ENCODE results near the gene AGBL5. TPM values are rescaled to one million over a fixed set of nuclear protein-coding genes. Genes with fewer than 3 reads are reported as not detected.
A peak's percentile ranks its signal among the peaks of the same experiment; 100 is the strongest.

AGBL5 gene
- total and polyA plus RNA-seq, 2 of the 13 experiments (the other 11 are each of a cell fraction or from before 2014, with no cell fraction given), result 55.9 to 73.3 TPM

GRCh38 chr2:27086090-27086723 is 34.7 kb downstream of the AGBL5 start (continued):
- TF ChIP-seq TRIM22 (IDR thresholded peaks at IDR 0.05), result no peak
- peak; percentile 20; the same call in 1 of the 2 replicates for TF ChIP-seq HMG20A (CRISPR knock-in tag; IDR thresholded peaks at IDR 0.05; ENCODE audit: borderline replicate concordance)
- TF ChIP-seq ZNF124 (CRISPR knock-in tag; IDR thresholded peaks at IDR 0.05), result peak; percentile 81; the same call in 1 of the 2 replicates
- TF ChIP-seq ZNF556 (CRISPR knock-in tag; IDR thresholded peaks at IDR 0.05; ENCODE audit: borderline replicate concordance), result peak; percentile 69; the same call in 1 of the 2 replicates
- TF ChIP-seq MTERF4 (CRISPR knock-in tag; IDR thresholded peaks at IDR 0.05), result peak; percentile 98
- no peak for TF ChIP-seq ZNF549 (CRISPR knock-in tag; IDR thresholded peaks at IDR 0.05)
- TF ChIP-seq ISX (CRISPR knock-in tag; conservative IDR thresholded peaks at IDR 0.05), result peak; percentile 19; the same call in 1 of the 2 replicates
- TF ChIP-seq HNRNPH1 (optimal IDR thresholded peaks at IDR 0.05; ENCODE audit: low read depth, low read length), result no peak
- TF ChIP-seq PHF5A (CRISPR knock-in tag; IDR thresholded peaks at IDR 0.05; ENCODE audit: low read depth, unreplicated experiment), result peak; percentile 82
- TF ChIP-seq ZC3H4 (CRISPR knock-in tag; IDR thresholded peaks at IDR 0.05; ENCODE audit: borderline replicate concordance), result no peak
- no peak for TF ChIP-seq ZFX (CRISPR knock-in tag; IDR thresholded peaks at IDR 0.05; ENCODE audit: low read depth)
- peak; percentile 78 for TF ChIP-seq ZGPAT (CRISPR knock-in tag; IDR thresholded peaks at IDR 0.05)
- TF ChIP-seq CAMTA2 (CRISPR knock-in tag; IDR thresholded peaks at IDR 0.05; ENCODE audit: borderline replicate concordance), result peak; percentile 28; the same call in 1 of the 2 replicates
- TF ChIP-seq ZNF180 (CRISPR knock-in tag; IDR thresholded peaks at IDR 0.05; ENCODE audit: borderline replicate concordance, low read depth), result no peak
- TF ChIP-seq ZNF383 (CRISPR knock-in tag; IDR thresholded peaks at IDR 0.05; ENCODE audit: borderline replicate concordance), result no peak
- peak; percentile 91 for TF ChIP-seq ZNF331 (CRISPR knock-in tag; IDR thresholded peaks at IDR 0.05)
- no peak for TF ChIP-seq NCOR1 (IDR thresholded peaks at IDR 0.05; ENCODE audit: borderline replicate concordance, low read length)
- TF ChIP-seq CBX2 (IDR thresholded peaks at IDR 0.05; ENCODE audit: low read depth, low read length), result no peak
- 0 out of 2 replicates have a peak, but pooled peaks have one; percentile 13 for TF ChIP-seq CBX2 (CRISPR knock-in tag; IDR thresholded peaks at IDR 0.05; ENCODE audit: low read depth)
- TF ChIP-seq ATRX (CRISPR knock-in tag; IDR thresholded peaks at IDR 0.05; ENCODE audit: borderline replicate concordance), result no peak
- TF ChIP-seq HNRNPLL (IDR thresholded peaks at IDR 0.05; ENCODE audit: low read depth, low read length, poor library complexity, severe bottlenecking), result peak; percentile 36
- TF ChIP-seq ZNF468 (CRISPR knock-in tag; IDR thresholded peaks at IDR 0.05), result peak; percentile 83; the same call in 1 of the 2 replicates
- no peak for TF ChIP-seq NONO (IDR thresholded peaks at IDR 0.05)
- TF ChIP-seq NONO (CRISPR knock-in tag; conservative IDR thresholded peaks at IDR 0.05), result peak; percentile 87
- TF ChIP-seq NFIB (CRISPR knock-in tag; IDR thresholded peaks at IDR 0.05; ENCODE audit: borderline replicate concordance), result no peak
- peak; percentile 74 for TF ChIP-seq STAG1 (CRISPR knock-in tag; IDR thresholded peaks at IDR 0.05)
- TF ChIP-seq ZNF350 (CRISPR knock-in tag; IDR thresholded peaks at IDR 0.05; ENCODE audit: borderline replicate concordance, low read depth), result no peak
- TF ChIP-seq SYNCRIP (IDR thresholded peaks at IDR 0.05; ENCODE audit: insufficient read depth, low read depth, low read length), result no peak
- TF ChIP-seq RXRB (CRISPR knock-in tag; IDR thresholded peaks at IDR 0.05; ENCODE audit: borderline replicate concordance), result peak; percentile 74; the same call in 1 of the 2 replicates

All from HepG2 (cell line).